Hindlimb muscle (tissue), 1 donor: ENCODE measurements around the gene ANKRD9. TPM values are rescaled to one million over a fixed set of nuclear protein-coding genes. Genes with fewer than 3 reads are reported as not detected.

Source experiments
- DNase-seq: peaks from one replicate; pipeline ENCODE4 v3.0.0-alpha.2; 2013
- polyA plus RNA-seq: library from polyadenylated mRNA; unstranded; fragments of 120-200 nt; gene quantifications from one replicate; pipeline ENCODE4 v1.2.1, GENCODE V29; 2013; ENCODE audit not compliant: insufficient read length

The ANKRD9 gene
- polyA plus RNA-seq, 1 donor, result 21.9 TPM

DNA sequence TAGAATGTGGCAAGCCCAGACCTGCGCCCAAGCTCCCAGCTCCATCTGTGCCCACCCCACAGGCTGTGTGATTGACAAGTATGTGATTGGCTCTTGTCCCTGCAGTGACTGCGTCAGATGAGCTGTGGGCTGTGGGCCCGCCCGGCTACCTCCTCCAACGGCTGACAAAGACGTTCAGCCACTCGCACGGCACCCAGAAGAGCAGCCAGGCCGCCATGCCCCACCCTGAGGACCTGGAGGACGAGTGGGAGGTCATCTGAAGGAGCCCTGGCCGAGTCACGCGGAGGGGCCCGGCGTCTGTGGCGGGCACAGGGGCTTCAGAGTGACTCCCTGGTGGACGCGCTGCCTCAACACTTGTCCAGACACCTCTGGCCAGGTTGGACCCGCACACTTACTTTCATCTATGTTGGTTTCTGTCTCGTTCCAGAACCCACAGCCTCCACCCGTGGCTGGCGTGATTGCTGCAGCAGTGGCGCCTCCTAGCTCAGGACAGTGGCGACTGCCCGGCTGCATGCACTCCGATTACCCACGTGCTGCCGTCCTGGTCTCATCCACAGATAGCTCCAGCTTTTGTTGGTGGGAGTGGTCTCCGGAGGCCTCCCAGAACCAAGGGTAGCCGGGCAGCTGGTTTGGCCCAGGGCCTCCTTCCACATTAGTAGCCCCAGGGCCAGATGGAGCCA, 11.4 kb downstream of the ANKRD9 start:
- no peak for DNase-seq

DNA sequence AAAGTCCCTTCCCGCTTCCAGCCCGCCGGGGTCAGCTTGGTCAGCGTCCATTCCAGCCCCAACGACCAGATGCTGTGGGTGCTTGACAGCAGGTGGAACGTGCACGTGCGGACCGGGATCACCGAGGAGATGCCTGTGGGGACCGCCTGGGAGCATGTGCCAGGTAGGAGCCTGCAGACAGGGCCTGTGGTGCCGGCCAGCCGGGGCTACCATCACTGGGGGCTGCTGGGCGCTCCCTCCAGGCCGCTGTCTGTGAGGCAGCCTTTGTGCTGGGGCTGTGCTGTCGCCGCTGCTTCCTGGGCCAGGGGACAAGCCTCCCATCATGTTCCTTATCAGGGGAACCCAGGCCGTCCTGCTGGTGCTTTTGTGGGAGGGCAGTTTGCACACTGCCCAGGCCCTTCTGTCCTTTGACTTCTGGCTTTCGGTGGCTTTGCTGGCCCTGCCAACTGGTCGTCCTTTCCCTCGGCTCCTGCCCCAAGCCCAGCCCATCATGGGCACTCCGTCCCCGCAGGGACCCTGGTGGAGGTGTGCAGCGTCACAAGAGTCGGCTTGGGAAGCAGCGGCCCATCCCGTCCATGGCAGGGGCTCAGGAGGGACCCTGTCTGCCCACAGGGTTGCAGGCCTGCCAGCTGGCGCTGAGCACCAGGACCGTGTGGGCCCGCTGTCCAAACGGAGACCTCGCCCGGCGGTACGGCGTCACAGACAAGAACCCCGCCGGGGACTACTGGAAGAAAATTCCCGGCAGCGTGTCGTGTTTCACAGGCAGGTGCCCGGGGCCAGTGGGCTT, 12.4 kb downstream of the ANKRD9 start:
- DNase-seq, result no peak

DNA sequence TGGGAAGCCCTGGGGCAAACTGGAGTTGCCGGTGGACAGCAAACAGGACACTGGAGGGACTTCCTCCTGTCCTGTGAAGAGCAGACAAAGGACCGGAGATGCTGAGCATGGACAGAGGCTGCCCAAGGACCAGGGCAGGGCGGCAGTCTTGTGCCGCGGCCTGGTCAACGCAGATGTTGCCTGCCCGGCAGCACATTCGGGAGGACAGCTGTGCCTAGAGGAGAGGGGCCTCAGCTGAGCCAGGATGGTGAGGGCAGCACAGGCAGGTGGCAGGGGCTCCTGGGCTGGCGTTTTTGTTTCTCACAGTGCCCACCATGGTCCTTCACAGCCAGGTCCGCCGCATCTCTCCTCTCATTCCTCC, 13.3 kb downstream of the ANKRD9 start:
- no peak for DNase-seq

DNA sequence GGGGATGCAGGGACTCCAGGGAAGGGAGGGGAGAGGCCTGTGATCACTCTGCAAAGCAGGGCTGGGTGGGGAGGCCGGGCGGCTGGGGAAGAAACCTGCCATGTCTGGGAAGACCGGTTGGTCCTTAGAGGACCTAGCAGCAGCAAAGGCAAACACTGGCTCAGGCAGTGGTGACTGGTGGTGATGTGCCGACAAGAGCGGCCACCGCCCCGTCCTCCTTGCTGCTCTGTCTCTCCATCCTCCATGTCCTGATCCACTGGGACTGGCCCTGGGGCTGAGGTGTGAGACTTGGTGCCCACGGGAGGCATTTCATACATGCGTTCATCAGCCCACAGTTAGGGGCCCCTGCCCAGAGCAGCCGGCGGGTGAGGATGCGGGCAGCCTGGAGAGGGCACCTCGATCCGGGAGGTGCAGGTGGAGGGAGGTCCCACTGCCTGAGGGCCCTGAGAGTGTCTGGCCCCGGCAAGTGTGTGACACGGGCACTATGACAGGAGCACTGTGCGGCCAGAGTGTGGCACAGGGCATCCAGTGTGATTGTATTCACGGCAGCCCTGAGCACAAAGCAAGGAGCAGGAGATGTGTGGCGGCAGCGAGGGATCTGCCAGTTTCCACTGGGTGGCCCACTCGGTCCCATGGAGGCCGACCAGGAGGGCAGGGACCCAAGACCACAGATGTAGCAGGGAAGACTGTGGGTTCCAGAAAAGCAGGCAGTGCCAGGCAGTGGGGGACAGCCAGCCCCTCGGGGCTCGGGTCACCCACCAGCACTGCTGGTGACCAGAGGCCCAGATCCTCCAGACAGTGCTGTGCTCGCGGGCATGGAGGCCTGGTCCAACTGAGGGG, 13.9 kb downstream of the ANKRD9 start:
- DNase-seq, result no peak

DNA sequence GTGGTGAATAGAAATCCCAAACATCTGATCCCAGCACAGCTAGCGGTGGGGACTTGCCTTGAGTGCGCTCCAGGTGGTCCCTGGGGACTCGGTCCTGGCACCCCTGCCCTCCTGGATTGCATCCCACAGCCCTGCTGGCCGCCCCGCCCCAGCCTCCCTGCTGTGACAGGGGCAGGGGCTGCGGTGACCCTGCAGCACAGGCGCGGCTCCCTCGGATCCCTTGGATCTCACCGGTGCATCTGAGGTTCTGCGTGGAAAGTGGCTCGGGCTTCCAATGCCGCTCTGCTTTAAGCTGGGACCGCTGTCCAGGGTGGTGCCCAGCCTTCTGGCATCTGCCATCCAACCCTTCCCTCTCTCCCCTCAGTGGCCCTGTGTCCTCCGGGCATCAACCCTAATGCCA, 16.0 kb downstream of the ANKRD9 start:
- no peak for DNase-seq

DNA sequence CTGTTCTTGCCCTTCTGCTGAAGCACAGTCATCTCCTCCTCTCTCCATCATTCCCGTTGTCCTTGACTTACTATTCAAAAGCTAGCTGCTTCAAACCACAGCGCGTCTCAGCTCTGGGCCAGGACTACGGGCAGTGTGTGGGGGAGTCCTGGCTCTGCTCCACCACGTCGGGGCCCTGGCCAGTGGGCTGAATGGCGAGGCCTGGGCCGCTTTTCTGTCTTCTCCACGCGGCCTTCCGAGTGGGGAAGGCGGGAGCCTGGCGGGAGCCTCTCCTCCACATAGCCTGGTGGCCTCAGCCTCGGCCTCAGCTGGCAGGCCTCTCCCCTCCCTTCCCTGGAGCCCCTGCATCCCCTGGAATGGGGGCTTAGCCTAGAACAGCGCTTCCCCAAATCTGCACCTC, 16.5 kb downstream of the ANKRD9 start:
- DNase-seq, result no peak

DNA sequence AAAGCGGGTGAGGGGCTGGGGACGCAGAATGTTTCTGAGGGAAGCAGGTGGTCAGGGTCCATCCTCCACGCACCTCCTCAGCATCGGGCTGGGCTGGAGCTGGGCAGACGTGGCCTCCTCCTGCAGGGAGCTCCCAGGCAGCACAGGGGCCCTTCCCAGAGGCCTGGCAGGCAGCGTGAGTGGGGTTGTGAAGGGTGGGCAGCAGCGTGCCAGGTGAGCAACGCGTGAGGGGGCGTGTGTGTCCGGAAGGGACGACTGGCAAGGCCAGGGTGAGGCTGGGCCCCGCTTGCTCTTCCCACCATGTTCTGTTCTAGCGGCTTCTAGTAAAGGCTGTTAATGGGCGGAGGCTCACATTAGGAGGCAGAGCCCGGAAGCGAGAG, 17.1 kb downstream of the ANKRD9 start:
- DNase-seq, result no peak

DNA sequence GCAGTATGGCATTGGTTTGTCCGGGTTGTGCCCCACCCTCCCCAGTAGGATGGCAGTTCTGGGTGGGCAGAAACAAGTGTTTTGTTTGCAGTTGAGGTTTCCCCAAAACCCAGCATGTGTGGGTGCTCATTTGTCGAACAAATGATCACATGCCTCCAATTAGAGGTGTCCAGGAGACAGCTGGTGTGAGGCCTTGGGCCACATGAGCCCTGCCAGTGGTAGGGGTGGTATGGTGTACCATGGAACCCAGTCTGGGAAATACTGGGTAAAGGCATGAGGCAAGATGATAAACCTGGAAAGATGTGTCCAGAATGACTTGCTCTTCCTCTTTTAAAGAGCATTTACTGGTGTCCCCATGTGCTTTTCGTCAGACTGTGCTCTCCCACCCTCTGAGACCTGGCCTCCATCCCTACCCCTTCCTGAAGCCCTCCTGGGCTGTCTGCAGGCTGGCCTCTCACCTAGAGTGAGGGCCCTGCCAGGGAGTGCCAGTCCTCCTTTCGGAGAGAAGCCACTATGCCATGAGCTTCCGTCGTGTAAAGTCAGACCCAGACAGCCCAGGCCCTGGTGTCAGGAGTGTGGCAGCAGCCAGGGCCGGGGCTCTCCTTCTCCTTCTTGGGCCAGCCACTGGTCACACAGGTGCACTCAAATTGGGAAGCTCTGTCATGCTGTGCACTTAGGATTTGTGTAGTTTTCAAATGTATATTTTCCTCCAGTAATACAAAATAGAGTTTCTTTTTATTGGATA, 17.6 kb downstream of the ANKRD9 start:
- no peak for DNase-seq

- no peak for DNase-seq
These were observed 18.2 kb downstream of the ANKRD9 start for GRCh38 chr14:102491366-102491765.

DNA sequence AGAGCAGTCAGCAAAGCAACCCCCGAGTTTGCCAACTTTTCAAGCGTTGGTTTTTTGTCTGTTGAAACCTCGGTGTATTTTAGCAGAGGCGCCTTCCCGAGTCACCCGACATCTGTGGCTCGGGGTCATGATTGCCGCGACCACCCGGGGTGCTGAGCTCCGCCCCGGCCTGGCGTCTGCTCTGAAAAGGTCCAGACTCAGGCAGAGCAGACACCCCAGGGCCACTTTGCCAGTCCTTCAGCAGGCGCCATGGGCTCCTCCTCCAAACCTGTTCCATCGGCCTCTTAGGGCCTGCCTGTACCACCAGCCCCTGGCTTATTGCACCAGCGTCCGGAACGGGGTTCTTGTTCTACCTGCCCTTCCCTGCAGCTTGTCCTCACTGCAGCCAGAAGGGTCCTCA, 19.1 kb downstream of the ANKRD9 start:
- DNase-seq, result no peak

- DNase-seq, result no peak
These were observed 22.4 kb downstream of the ANKRD9 start for GRCh38 chr14:102487204-102487577.

- DNase-seq, result no peak
These were observed 22.9 kb downstream of the ANKRD9 start for GRCh38 chr14:102486513-102487203.

DNA sequence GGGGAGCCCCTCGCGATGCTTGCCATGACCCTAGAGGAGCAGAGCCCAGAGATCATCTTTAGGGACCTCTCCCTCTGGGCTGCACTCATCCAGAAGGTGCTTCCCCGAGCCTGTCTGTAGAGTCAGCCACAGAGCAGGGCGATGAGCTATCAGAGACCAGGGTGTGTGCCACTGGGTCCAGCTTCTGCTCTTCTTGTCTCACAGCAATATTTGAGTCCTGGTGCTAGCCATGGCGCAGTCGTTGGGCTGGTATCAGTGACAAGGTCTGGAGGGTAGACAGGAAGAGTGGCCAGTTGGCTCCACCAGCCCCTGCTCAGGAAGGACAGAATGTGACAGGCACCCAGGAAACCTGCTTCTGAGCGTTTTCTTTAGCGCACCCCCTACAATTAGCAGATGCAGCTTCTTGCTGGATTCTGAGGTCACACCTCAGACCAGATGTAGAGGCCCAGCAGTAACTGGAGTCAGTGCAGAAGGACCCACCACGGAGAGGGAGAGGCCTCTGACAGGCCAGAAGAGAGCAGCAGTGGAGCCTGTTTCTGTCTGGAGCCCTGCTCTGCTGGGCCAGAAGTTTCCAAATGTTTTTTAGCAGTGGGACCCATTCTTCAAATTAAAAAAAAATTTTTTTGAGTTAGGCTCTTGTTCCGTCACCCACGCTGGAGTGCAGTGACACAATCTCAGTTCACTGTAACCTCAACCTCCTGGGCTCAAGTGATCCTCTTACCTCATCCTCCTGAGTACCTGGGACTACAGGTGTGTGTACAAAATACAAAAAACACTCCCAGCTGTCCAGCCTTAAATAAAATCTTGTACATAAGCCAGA, 23.7 kb downstream of the ANKRD9 start:
- DNase-seq, result no peak

DNA sequence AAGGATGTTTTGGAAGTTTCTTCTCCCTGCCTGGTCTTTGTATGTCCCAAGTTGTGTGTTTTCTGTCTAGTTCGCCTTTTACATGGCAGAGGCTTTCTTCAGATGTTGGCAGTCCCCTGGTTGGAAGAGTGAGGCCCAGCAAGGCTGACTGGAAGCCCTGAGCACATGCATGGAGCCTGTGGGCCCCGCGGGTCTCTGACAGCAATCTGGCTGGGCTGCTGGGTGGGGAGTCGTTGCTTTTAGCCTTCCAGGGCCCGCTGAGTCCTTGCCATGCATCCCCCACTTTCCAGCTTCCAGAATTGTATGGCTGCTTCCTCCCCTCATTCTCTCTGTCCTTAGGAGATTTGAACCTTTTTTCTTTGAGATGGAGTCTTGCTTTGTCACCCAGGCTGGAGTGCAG, 25.3 kb downstream of the ANKRD9 start:
- no peak for DNase-seq

DNA sequence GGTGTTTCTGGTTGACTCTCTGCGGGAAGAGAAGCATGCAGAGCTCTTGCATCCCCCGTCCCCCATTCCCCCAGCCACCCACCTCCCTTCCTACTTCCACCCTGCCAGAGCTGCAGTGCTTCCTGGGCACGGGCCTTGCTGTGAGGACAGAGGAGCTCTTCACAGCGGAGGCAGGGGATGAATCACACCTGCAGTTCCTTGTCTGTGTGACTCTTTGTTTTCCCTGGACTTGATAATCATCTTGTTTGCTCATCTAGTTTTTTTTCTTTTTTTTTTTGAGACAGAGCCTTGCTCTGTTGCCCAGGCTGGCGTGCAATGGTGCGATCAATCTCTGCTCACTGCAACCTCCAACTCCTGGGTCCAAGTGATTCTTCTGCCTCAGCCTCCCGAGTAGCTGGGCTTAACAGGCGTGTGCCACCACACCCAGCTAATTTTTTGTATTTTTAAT, 27.8 kb downstream of the ANKRD9 start:
- no peak for DNase-seq

- no peak for DNase-seq
These were observed 28.2 kb downstream of the ANKRD9 start for GRCh38 chr14:102481371-102481770.

GRCh38 chr14:102479777-102480176, 29.8 kb downstream of the ANKRD9 start:
- no peak for DNase-seq

DNA sequence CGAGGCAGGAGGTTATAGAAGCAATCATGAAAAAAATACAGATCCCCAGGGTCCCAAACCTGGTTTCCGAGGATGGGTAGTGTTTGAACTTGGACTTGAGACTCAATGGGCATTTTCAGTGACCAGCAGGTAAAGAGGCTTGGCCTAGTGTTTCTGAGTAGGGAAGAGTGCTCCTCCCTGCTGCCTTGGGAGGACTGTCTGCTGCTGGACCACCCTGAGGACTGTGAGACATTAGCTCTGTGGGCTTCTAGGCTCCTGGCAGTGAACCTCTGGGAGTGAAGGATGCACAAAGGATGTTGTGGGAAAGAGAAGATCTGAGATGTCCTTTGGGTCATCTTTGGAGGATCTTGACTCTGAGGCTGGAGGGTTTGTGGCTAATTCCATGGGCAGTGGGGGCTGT, 30.5 kb downstream of the ANKRD9 start:
- DNase-seq, result no peak

DNA sequence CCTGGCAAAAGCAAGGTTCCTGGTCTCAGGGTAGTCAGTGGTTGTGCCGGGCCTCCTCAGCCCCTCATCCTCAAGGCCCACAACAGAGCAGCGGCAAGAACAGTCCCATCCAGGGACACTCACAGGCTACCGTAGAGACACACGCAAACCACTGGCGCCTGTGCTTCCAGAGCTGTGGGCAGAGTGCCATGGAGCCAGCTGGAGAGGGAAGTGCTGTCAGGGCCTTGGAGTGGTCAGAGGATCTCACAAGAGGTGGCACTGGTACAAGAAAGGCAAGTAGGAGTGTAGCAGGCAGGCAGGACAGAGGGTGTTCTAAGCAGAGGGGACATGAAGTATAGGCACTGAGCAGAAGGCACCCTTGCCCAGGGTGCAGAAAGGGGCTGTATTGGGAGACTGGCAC, 34.6 kb downstream of the ANKRD9 start:
- DNase-seq, result peak; percentile 26

DNA sequence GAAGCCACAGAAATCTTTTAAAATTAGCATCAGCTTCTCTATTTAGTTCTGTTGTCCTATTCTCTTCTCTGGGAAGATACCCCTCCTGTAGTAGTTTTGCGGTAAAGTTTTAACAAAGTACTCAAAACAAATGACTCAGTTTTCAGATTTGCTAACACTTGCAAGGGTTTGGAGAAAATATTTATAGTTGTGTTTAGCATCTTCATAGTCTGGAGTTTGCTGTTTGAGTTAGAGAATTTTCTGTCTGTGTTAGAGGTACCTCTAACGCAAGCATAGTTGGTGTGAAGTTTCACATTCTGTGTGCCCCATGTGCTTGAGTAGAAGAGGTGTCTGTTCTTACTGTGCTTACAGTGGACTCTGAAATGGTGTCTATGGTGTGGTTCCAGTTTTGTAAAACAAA, 36.0 kb downstream of the ANKRD9 start:
- no peak for DNase-seq

DNA sequence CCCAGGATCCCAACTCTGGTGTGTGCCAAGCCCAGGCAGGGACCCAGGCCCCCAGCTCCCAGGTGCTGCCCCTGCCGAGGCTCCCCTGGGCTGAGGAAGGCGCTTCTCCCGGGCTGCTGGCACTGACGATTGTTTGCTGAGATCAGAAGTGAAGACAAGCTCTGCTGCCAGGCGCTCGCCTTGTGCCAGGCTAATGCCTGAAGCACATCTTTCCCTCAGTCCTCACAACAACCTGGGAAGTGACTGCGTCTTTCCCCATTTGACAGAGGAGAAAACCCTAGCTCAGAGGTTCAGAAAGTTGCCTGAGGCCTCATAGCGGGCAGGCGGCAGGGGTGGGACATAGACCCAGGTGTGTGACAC, 36.8 kb downstream of the ANKRD9 start:
- no peak for DNase-seq
